OCI-LY7 (cell line): ENCODE measurements around the gene CEP192. TPM values are rescaled to one million over a fixed set of nuclear protein-coding genes. Genes with fewer than 3 reads are reported as not detected.

Experiments
- BruUV-seq: library from RNA; stranded (reverse); fragments of 400-500 nt; replicated peaks from 2 replicates; lab custom pipeline; 2021; lab: Mats Ljungman, UMichigan
- CTCF ChIA-PET: fragments of 300-600 bp; sonication (Branson Sonifier 250); formaldehyde crosslinking; loops from one replicate; lab custom pipeline; 2022; ENCODE audit warnings: antibody characterized with exemption; ENCODE audit not compliant: unreplicated experiment; lab: Charles Lee
- POLR2A ChIA-PET: fragments of 300-600 bp; sonication (Branson Sonifier 250); formaldehyde crosslinking; loops from one replicate; lab custom pipeline; 2022; ENCODE audit warnings: antibody characterized with exemption; lab: Charles Lee
- DNase-seq: peaks from one replicate; pipeline ENCODE4 v3.0.0-alpha.2; 2015; ENCODE audit warnings: low spot score
- H2AFZ ChIP-seq: fragments of 200-600 bp; sonication (generic), shearing (Covaris generic); 2 replicates; pipeline ENCODE4 v1.6.1; 2014; ENCODE audit warnings: mild to moderate bottlenecking, antibody characterized with exemption, low read length, moderate library complexity
- H3K27ac ChIP-seq: fragments of 200-600 bp; sonication (generic); 2 replicates; pipeline ENCODE4 v1.5.1; 2014; ENCODE audit warnings: mixed run types, low read depth, mild to moderate bottlenecking, moderate library complexity, low read length, inconsistent platforms; ENCODE audit not compliant: poor library complexity, severe bottlenecking
- H3K36me3 ChIP-seq: fragments of 200-600 bp; sonication (generic); 2 replicates; pipeline ENCODE4 v1.6.1; 2014; ENCODE audit warnings: mild to moderate bottlenecking, antibody characterized with exemption, low read length, moderate library complexity, mixed read lengths; ENCODE audit not compliant: insufficient read depth
- H3K4me1 ChIP-seq: fragments of 200-600 bp; sonication (generic); 2 replicates; pipeline ENCODE4 v1.5.1; 2014; ENCODE audit warnings: mild to moderate bottlenecking, low read length; ENCODE audit not compliant: insufficient read depth, poor library complexity, severe bottlenecking
- H3K4me2 ChIP-seq: fragments of 200-600 bp; sonication (generic); 2 replicates; pipeline ENCODE4 v1.6.1; 2014; ENCODE audit warnings: mild to moderate bottlenecking, low read length
- H3K4me3 ChIP-seq: fragments of 200-600 bp; sonication (generic); 2 replicates; pipeline ENCODE4 v1.5.1; 2014; ENCODE audit warnings: mild to moderate bottlenecking, low read depth, low read length; ENCODE audit not compliant: poor library complexity, severe bottlenecking
- H3K79me2 ChIP-seq: fragments of 200-600 bp; sonication (generic); 2 replicates; pipeline ENCODE4 v1.6.1; 2016; ENCODE audit warnings: low read depth, mild to moderate bottlenecking, low read length, moderate library complexity, mixed read lengths; ENCODE audit not compliant: insufficient read depth
- H3K9me2 ChIP-seq: fragments of 200-600 bp; sonication (generic); 2 replicates; pipeline ENCODE4 v1.6.1; 2016; ENCODE audit warnings: mild to moderate bottlenecking, low read length, mixed read lengths; ENCODE audit not compliant: insufficient read depth
- H3K9me3 ChIP-seq: fragments of 200-600 bp; sonication (generic); 2 replicates; pipeline ENCODE4 v1.6.1; 2014; ENCODE audit warnings: mild to moderate bottlenecking, mixed run types, low read length, mixed read lengths
- H4K20me1 ChIP-seq: fragments of 200-600 bp; sonication (generic); 2 replicates; pipeline ENCODE4 v1.6.1; 2014; ENCODE audit warnings: mild to moderate bottlenecking, antibody characterized with exemption, low read length, moderate library complexity, mixed read lengths; ENCODE audit not compliant: insufficient read depth
- CTCF ChIP-seq: fragments of 200-600 bp; sonication (generic); conservative IDR thresholded peaks from 2 replicates; pipeline ENCODE4 v1.5.1; 2014; ENCODE audit warnings: mild to moderate bottlenecking, antibody characterized with exemption, low read length, moderate library complexity, mixed read lengths
- EZH2phosphoT487 ChIP-seq: fragments of 200-600 bp; sonication (generic); IDR thresholded peaks from 2 replicates; pipeline ENCODE4 v1.6.1; 2018; ENCODE audit warnings: low read depth, borderline replicate concordance, mild to moderate bottlenecking, mixed run types, antibody characterized with exemption, low read length, moderate library complexity, mixed read lengths
- intact Hi-C: fragments of 100-400 bp; cut with micrococcal nuclease; formaldehyde crosslinking; loops from one replicate; pipeline ENCODE4 v1.10.0; 2022; ENCODE audit not compliant: unreplicated experiment
- total RNA-seq, 2 experiments: library from RNA; depleted of rRNA in 1 of 2; stranded (reverse); fragments of >200 nt in 1 of 2; shearing (Covaris generic) in 1 of 2; gene quantifications; 2 replicates each; pipeline ENCODE4 v1.2.3, GENCODE V29; 2014 to 2022

The CEP192 gene
- total RNA-seq, 2 experiments from 2014 or later, result 55.5 to 59.9 TPM

GRCh38 chr18:13110559-13110958 is 119.4 kb downstream of the CEP192 start:
- H3K4me3 ChIP-seq, result no peak overlapping the region
- no peak overlapping the region for H3K4me2 ChIP-seq
- H2AFZ ChIP-seq, result no peak overlapping the region
- no peaks in the 10 kb centered on the region for H4K20me1 ChIP-seq
- TF ChIP-seq EZH2phosphoT487, result no peak
- no peak for TF ChIP-seq CTCF
- H3K9me3 ChIP-seq, result 0 out of 2 replicates have a peak, but pooled peaks cover 5% of the 10 kb centered on the region
- BruUV-seq, result no TSS peak
- H3K36me3 ChIP-seq, result peaks cover 98% of the 10 kb centered on the region
- intact Hi-C loops, result no loop called here
- ChIA-PET CTCF (no interaction called here), POLR2A (no interaction called here)
- H3K27ac ChIP-seq, result no peak overlapping the region
- H3K79me2 ChIP-seq, result no peaks in the 10 kb centered on the region
- no peak for DNase-seq
- no peaks in the 10 kb centered on the region for H3K9me2 ChIP-seq
- no peaks in the 10 kb centered on the region for H3K4me1 ChIP-seq

GRCh38 chr18:13112982-13113381 is 121.8 kb downstream of the CEP192 start:
- Histone ChIP-seq H2AFZ (no peak overlapping the region), H3K4me3 (no peak overlapping the region), H3K9me2 (no peaks in the 10 kb centered on the region), H3K4me1 (no peaks in the 10 kb centered on the region), H3K9me3 (0 out of 2 replicates have a peak, but pooled peaks cover 5% of the 10 kb centered on the region), H3K79me2 (no peaks in the 10 kb centered on the region), H3K27ac (no peak overlapping the region), H3K36me3 (peaks cover 96% of the 10 kb centered on the region), H3K4me2 (no peak overlapping the region), H4K20me1 (no peaks in the 10 kb centered on the region)
- no TSS peak for BruUV-seq
- TF ChIP-seq EZH2phosphoT487, result no peak
- no peak for TF ChIP-seq CTCF
- no peak for DNase-seq
- CTCF ChIA-PET, result no interaction called here
- POLR2A ChIA-PET, result interaction anchor here (0.5 to 1.0 kb wide), 2 partner anchors 123 to 278 kb away, joined by 3 to 6 read pairs; no protein-coding TSS in a partner anchor
- intact Hi-C loops, result no loop called here

GRCh38 chr18:13120255-13120654 is 129.1 kb downstream of the CEP192 start:
- Histone ChIP-seq H3K27ac (no peak overlapping the region), H2AFZ (no peak overlapping the region), H3K9me2 (no peaks in the 10 kb centered on the region), H3K36me3 (peaks cover 77% of the 10 kb centered on the region), H3K79me2 (no peaks in the 10 kb centered on the region), H3K4me3 (no peak overlapping the region), H4K20me1 (no peaks in the 10 kb centered on the region), H3K4me1 (no peaks in the 10 kb centered on the region), H3K4me2 (no peak overlapping the region), H3K9me3 (no peaks in the 10 kb centered on the region)
- POLR2A ChIA-PET, result interaction anchor here (1.0 kb wide), 1 partner anchor 11 kb away, joined by 4 read pairs; no protein-coding TSS in a partner anchor
- intact Hi-C loops, result loop anchor here (10.0 kb wide), 1 partner anchor 1805 kb away; no protein-coding TSS in a partner anchor
- TF ChIP-seq EZH2phosphoT487 (no peak), CTCF (no peak)
- CTCF ChIA-PET, result no interaction called here
- no TSS peak for BruUV-seq
- DNase-seq, result no peak
